Upper lobe of left lung (tissue), 6 donors: ENCODE results near the gene CLNK. TPM values are rescaled to one million over a fixed set of nuclear protein-coding genes. Genes with fewer than 3 reads are reported as not detected.

Experiments used
- ATAC-seq, 2 donors: fragments of 200-7000 bp; cut with Tn5 transposase; one replicate each; pipeline ENCODE4 v1.9.1; 2022; ENCODE audit warnings: mild to moderate bottlenecking in 2 of 2, moderate library complexity in 2 of 2; ENCODE audit not compliant: low FRiP score in 2 of 2
- DNase-seq, 2 donors: peaks; one replicate each; pipeline ENCODE4 v3.0.0-alpha.2; 2019 to 2020
- H3K27ac ChIP-seq, 4 donors: fragments of 200-600 bp; sonication (generic); one replicate each; pipeline ENCODE4 v1.5.1; 2016 to 2019
- H3K27me3 ChIP-seq, 4 donors: fragments of 200-600 bp; sonication (generic); one replicate each; pipeline ENCODE4 v1.5.1; 2017 to 2019
- H3K36me3 ChIP-seq, 4 donors: fragments of 200-600 bp; sonication (generic); one replicate each; pipeline ENCODE4 v1.5.1; 2016 to 2019
- H3K4me1 ChIP-seq, 4 donors: fragments of 200-600 bp; sonication (generic); one replicate each; pipeline ENCODE4 v1.5.1; 2018 to 2019
- H3K4me3 ChIP-seq, 4 donors: fragments of 200-600 bp; sonication (generic); one replicate each; pipeline ENCODE4 v1.5.1; 2017 to 2019; ENCODE audit warnings: mild to moderate bottlenecking in 2 of 4, moderate library complexity in 1 of 4
- H3K9me3 ChIP-seq, 4 donors: fragments of 200-600 bp; sonication (generic); one replicate each; pipeline ENCODE4 v1.5.1; 2018 to 2019
- CTCF ChIP-seq, 6 experiments: fragments of 450-650 bp in 4 of 6; fragments of 200-600 bp in 2 of 6; sonication (generic) in 2 of 6; IDR thresholded peaks; one replicate each; pipeline ENCODE4 v1.5.1; 2016 to 2019; ENCODE audit warnings: antibody characterized with exemption in 6 of 6
- EP300 ChIP-seq, 4 donors: sonication (generic); formaldehyde crosslinking; IDR thresholded peaks; one replicate each; pipeline ENCODE4 v1.5.1; 2017; ENCODE audit warnings: antibody characterized with exemption in 4 of 4, control low read depth in 2 of 4
- POLR2A ChIP-seq, 4 donors: fragments of 450-650 bp; IDR thresholded peaks; one replicate each; pipeline ENCODE4 v1.5.1; 2016 to 2017; ENCODE audit warnings: antibody characterized with exemption in 4 of 4, mild to moderate bottlenecking in 2 of 4
- POLR2AphosphoS5 ChIP-seq, 2 donors: sonication (generic); formaldehyde crosslinking; IDR thresholded peaks; one replicate each; pipeline ENCODE4 v1.5.1; 2017; ENCODE audit warnings: antibody characterized with exemption in 2 of 2
- WGBS, 2 donors: methylation state at CpG; one replicate each; pipeline ENCODE4 v1.1.5; 2017 to 2018; 5-methylcytosine and 5-hydroxymethylcytosine counted together
- total RNA-seq, 6 donors: library from RNA; depleted of rRNA in 4 of 6; stranded (reverse); fragments of >200 nt in 4 of 6; gene quantifications; one replicate each; pipeline versions ENCODE4 v1.1.0 to v1.2.1, GENCODE V29; 2016 to 2021
- donor health status: DM: no; HTN: no; CAD: no; lungs with moderate emphysema.
- donor health status: DM: no; HTN: yes; CAD: no; lungs with severe emphysema.

Gene CLNK
- total RNA-seq, 6 donors from 2014 or later: 0.14 to 0.69 (median 0.20) TPM; not detected in 3

- H3K27ac ChIP-seq: no peak overlapping the region
- WGBS, 2 donors: 86 to 92% methylated on average over 5 of the region's 5 CpGs
- ATAC-seq (no peak), DNase-seq (no peak)
- TF ChIP-seq POLR2AphosphoS5 (IDR thresholded peaks at IDR 0.05) (no peak), POLR2A (IDR thresholded peaks at IDR 0.05) (no peak), EP300 (IDR thresholded peaks at IDR 0.05) (no peak)
- H3K4me3 ChIP-seq: no peak overlapping the region
- no peaks in the 10 kb centered on the region for H3K27me3 ChIP-seq
- H3K36me3 ChIP-seq: no peaks in the 10 kb centered on the region
- H3K9me3 ChIP-seq: no peaks in the 10 kb centered on the region
- H3K4me1 ChIP-seq: no peaks in the 10 kb centered on the region
Observed at GRCh38 chr4:10502717-10503116, 181.9 kb downstream of the CLNK start.

GRCh38 chr4:10500776-10501175 lies 183.8 kb downstream of the CLNK start:
- whole genome bisulfite sequencing, 2 donors: 83 to 93% methylated on average over 6 of the region's 6 CpGs
- H3K27me3 ChIP-seq: no peaks in the 10 kb centered on the region
- no peaks in the 10 kb centered on the region for H3K9me3 ChIP-seq
- TF ChIP-seq EP300 (IDR thresholded peaks at IDR 0.05) (no peak), POLR2A (IDR thresholded peaks at IDR 0.05) (no peak), POLR2AphosphoS5 (IDR thresholded peaks at IDR 0.05) (no peak), CTCF (IDR thresholded peaks at IDR 0.05) (no peak)
- H3K36me3 ChIP-seq: no peaks in the 10 kb centered on the region
- DNase-seq (no peak), ATAC-seq (no peak)
- no peak overlapping the region for H3K4me3 ChIP-seq
- no peaks in the 10 kb centered on the region for H3K4me1 ChIP-seq
- H3K27ac ChIP-seq: no peak overlapping the region

- Histone ChIP-seq H3K4me1 (no peaks in the 10 kb centered on the region), H3K36me3 (no peaks in the 10 kb centered on the region), H3K4me3 (no peak overlapping the region), H3K27me3 (no peaks in the 10 kb centered on the region), H3K9me3 (no peaks in the 10 kb centered on the region), H3K27ac (no peak overlapping the region)
- DNase-seq (no peak), ATAC-seq (no peak)
- 58 to 69% methylated on average over 4 of the region's 4 CpGs for WGBS, 2 donors
- TF ChIP-seq POLR2A (IDR thresholded peaks at IDR 0.05) (no peak), POLR2AphosphoS5 (IDR thresholded peaks at IDR 0.05) (no peak), CTCF (IDR thresholded peaks at IDR 0.05) (no peak), EP300 (IDR thresholded peaks at IDR 0.05) (no peak)
Observed at GRCh38 chr4:10496200-10496599, 188.4 kb downstream of the CLNK start.

- no peak for DNase-seq
Observed at GRCh38 chr4:10495651-10496050, 188.9 kb downstream of the CLNK start.

GRCh38 chr4:10492464-10492863 lies 192.1 kb downstream of the CLNK start:
- H3K4me1 ChIP-seq: no peaks in the 10 kb centered on the region
- whole genome bisulfite sequencing, 2 donors: 65 to 69% methylated on average over 11 of the region's 11 CpGs
- ATAC-seq (no peak), DNase-seq (no peak)
- TF ChIP-seq POLR2AphosphoS5 (IDR thresholded peaks at IDR 0.05): no peak
- TF ChIP-seq EP300 (IDR thresholded peaks at IDR 0.05): no peak
- TF ChIP-seq CTCF (IDR thresholded peaks at IDR 0.05): no peak
- no peak for TF ChIP-seq POLR2A (IDR thresholded peaks at IDR 0.05)
- no peak overlapping the region for H3K27ac ChIP-seq
- no peaks in the 10 kb centered on the region for H3K27me3 ChIP-seq
- H3K9me3 ChIP-seq: no peaks in the 10 kb centered on the region
- H3K36me3 ChIP-seq: no peaks in the 10 kb centered on the region
- H3K4me3 ChIP-seq: no peak overlapping the region

More at GRCh38 chr4:10495651-10496050, 188.9 kb downstream of the CLNK start:
- Histone ChIP-seq H3K36me3 (no peaks in the 10 kb centered on the region), H3K9me3 (no peaks in the 10 kb centered on the region), H3K4me3 (no peak overlapping the region), H3K27me3 (no peaks in the 10 kb centered on the region), H3K4me1 (no peaks in the 10 kb centered on the region), H3K27ac (no peak overlapping the region)
- ATAC-seq: no peak
- no peak for TF ChIP-seq POLR2A (IDR thresholded peaks at IDR 0.05)
- TF ChIP-seq POLR2AphosphoS5 (IDR thresholded peaks at IDR 0.05): no peak
- TF ChIP-seq EP300 (IDR thresholded peaks at IDR 0.05): no peak
- TF ChIP-seq CTCF (IDR thresholded peaks at IDR 0.05): no peak
- 83 to 89% methylated on average over 8 of the region's 8 CpGs for WGBS, 2 donors
